Epithelial cell of proximal tubule (primary cell): Measurements from ENCODE around the gene HRCT1. TPM values are rescaled to one million over a fixed set of nuclear protein-coding genes. Genes with fewer than 3 reads are reported as not detected.

Source experiments
- DNase-seq: peaks from one replicate; pipeline ENCODE4 v3.0.0-alpha.2; 2011; ENCODE audit warnings: low read depth
- H3K4me3 ChIP-seq: 2 replicates; pipeline ENCODE4 v1.5.1; 2011; ENCODE audit warnings: low read depth, mild to moderate bottlenecking, low read length
- CTCF ChIP-seq: conservative IDR thresholded peaks from 2 replicates; pipeline ENCODE4 v1.5.1; 2012; ENCODE audit warnings: low read depth, mild to moderate bottlenecking, low read length
- total RNA-seq: library from RNA; depleted of rRNA; stranded (reverse); fragments of >200 nt; gene quantifications from 2 replicates; pipeline ENCODE4 v1.2.3, GENCODE V29; 2015

HRCT1 gene
- total RNA-seq, 1 donor from 2014 or later = not detected

GRCh38 chr9:35915681-35916294 is 9.8 kb downstream of the HRCT1 start:
- no peak for TF ChIP-seq CTCF
- DNase-seq = no peak
- H3K4me3 ChIP-seq = no peak overlapping the region

- no peak overlapping the region for H3K4me3 ChIP-seq
- DNase-seq = no peak
- TF ChIP-seq CTCF = no peak
Measured at GRCh38 chr9:35917261-35917660, 11.3 kb downstream of the HRCT1 start.

GRCh38 chr9:35918780-35919179 is 12.8 kb downstream of the HRCT1 start:
- DNase-seq = no peak
- no peak for TF ChIP-seq CTCF
- no peak overlapping the region for H3K4me3 ChIP-seq

GRCh38 chr9:35919212-35920008 is 13.4 kb downstream of the HRCT1 start:
- no peak for DNase-seq
- TF ChIP-seq CTCF = no peak
- H3K4me3 ChIP-seq = no peak overlapping the region

GRCh38 chr9:35920051-35920620 is 14.1 kb downstream of the HRCT1 start:
- no peak for TF ChIP-seq CTCF
- no peak overlapping the region for H3K4me3 ChIP-seq
- no peak for DNase-seq

- no peak for DNase-seq
- no peak for TF ChIP-seq CTCF
- H3K4me3 ChIP-seq = peak overlapping the region; percentile 34
Measured at GRCh38 chr9:35923598-35923926, 17.6 kb downstream of the HRCT1 start.
